ENCODE results near the gene FMN2. TPM values are rescaled to one million over a fixed set of nuclear protein-coding genes. Genes with fewer than 3 reads are reported as not detected.

FMN2 gene
- total and polyA plus RNA-seq, 9 donors, result 0.24 to 0.81 (median 0.39) TPM

DNA sequence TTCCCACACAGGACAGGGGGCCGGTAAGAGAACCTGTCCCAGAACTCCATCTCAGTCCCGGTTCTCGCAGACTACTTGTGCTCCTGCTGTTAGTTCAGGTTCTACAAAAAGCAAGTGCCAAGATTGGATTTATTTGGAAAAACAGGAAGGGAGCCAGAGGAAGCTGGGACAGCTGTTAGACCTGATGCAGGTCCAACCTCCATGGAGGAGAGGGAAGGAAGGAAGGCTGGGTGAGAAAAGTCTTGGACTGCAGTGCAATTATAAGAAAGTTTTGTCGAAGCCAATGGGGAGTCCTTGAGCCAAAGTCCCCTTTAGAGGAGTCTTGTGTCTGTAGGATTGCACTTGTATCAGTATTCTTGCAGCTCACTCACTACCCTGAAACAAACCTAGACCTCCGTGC, 329.1 kb downstream of the FMN2 start:
- H3K36me3 ChIP-seq (ENCODE audit: control insufficient read depth, insufficient read depth, low read length), result no peaks in the 10 kb centered on the region
- 56% methylated on average over 3 of the region's 5 CpGs for WGBS (ENCODE audit: insufficient coverage)
- peak; percentile 80 for DNase-seq
- no peak overlapping the region for H3K4me3 ChIP-seq (ENCODE audit: low read length)
- no peaks in the 10 kb centered on the region for H3K27me3 ChIP-seq (ENCODE audit: control insufficient read depth, insufficient read depth, low read length)
- H3K27ac ChIP-seq (ENCODE audit: low read length), result no peak overlapping the region
- H3K9me3 ChIP-seq (replicated peaks; ENCODE audit: control insufficient read depth, low read depth, low read length), result no peaks in the 10 kb centered on the region
- H3K4me1 ChIP-seq (ENCODE audit: control insufficient read depth, insufficient read depth, low read length), result no peaks in the 10 kb centered on the region

DNA sequence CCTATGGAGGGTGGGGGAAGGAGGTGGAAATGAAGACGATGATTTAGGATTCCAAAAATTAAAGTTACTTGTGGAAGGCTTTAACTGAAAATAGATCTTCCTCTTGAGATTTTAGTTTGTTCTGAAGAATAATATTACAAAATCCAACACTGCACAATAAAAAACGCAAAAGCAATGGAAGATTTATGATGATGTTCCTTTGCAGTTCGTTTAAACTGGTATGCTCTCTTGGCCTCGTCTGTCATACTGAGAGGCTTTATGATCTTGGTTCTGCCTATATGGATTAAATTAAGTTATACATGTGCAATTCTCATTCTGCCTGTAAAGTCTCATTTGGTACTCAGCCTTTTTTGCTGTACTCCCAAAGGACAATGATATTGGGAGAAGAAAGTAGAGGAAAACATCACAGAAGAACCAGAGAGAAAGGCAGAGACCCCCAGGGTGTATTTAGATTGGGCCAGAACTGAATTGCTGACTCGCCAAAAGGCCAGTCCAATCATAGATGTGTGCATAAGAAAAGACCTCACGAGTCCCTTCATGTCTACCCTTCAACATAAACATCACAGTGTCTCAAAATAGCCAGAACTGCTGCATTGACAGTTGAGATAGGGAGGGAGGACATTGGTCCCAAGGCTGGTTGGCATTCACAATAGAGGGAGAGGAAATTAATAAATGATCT, 331.7 kb downstream of the FMN2 start:
- WGBS (ENCODE audit: insufficient coverage), result no CpG with 5 or more reads among the region's 6 CpGs
- H3K27ac ChIP-seq (ENCODE audit: low read length), result no peak overlapping the region
- DNase-seq, result peak; percentile 82
- H3K4me3 ChIP-seq (ENCODE audit: low read length), result no peak overlapping the region
- no peaks in the 10 kb centered on the region for H3K36me3 ChIP-seq (ENCODE audit: control insufficient read depth, insufficient read depth, low read length)
- no peaks in the 10 kb centered on the region for H3K9me3 ChIP-seq (replicated peaks; ENCODE audit: control insufficient read depth, low read depth, low read length)
- no peaks in the 10 kb centered on the region for H3K27me3 ChIP-seq (ENCODE audit: control insufficient read depth, insufficient read depth, low read length)
- H3K4me1 ChIP-seq (ENCODE audit: control insufficient read depth, insufficient read depth, low read length), result no peaks in the 10 kb centered on the region

DNA sequence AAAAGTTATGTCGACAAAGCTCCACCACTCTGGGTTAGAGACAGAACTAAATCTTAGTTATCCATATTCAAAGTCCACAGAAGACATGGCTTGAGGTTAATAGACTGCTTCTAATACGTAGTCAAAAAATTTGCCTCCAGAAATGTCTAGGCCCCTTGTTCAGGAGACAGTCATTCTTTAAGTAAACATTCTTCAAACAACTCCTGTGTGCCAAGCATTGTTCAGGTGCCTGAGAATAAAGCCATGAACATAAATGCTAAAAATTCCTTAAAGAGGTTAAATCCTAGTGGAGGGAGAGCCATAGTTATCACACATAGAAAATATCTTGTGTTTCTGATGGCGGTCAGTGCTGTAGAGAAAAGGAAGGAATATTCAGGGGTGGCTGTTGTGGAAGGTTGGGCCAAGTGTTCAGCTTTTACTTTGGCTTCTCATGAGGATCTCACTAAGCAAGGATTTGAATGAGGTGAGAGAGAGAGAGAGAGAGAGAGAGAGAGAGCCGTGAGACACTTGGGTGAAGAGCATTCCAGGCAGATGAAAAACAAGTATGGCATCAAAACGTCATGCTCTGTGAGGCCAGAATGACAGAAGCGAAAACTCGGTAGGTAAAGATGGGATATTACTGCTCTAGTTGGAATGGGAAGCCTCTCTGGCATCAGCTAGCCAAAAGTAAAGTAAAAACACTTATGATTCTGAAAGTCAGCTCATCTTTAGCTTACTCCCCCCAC, 333.2 kb downstream of the FMN2 start:
- WGBS (ENCODE audit: insufficient coverage), result 67% methylated on average over 3 of the region's 7 CpGs

DNA sequence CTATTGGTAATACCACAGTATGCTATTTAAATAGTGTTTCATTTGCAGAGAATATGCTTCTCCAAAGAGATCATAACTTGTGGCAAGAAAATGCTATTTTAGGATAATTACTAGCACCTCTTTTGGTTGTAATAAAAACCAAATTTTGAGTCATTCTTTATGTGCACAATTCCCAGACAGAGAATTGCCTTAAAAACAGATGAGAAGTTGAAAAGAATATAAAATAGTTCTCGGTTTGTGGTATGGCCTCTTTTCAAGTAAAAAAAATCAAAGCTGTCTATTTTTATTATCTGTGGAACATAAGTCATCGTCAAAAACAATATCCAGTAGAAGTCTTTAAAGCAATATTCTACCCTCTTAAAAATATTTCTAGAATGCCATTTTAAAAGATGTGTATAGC, 334.4 kb downstream of the FMN2 start:
- Histone ChIP-seq H3K27ac (ENCODE audit: low read length) (no peak overlapping the region), H3K36me3 (ENCODE audit: control insufficient read depth, insufficient read depth, low read length) (no peaks in the 10 kb centered on the region), H3K9me3 (replicated peaks; ENCODE audit: control insufficient read depth, low read depth, low read length) (no peaks in the 10 kb centered on the region), H3K4me1 (ENCODE audit: control insufficient read depth, insufficient read depth, low read length) (no peaks in the 10 kb centered on the region), H3K27me3 (ENCODE audit: control insufficient read depth, insufficient read depth, low read length) (no peaks in the 10 kb centered on the region), H3K4me3 (ENCODE audit: low read length) (no peak overlapping the region)
- no CpG with 5 or more reads among the region's 2 CpGs for WGBS (ENCODE audit: insufficient coverage)
- DNase-seq, result no peak

More for the DNA sequence above, 333.2 kb downstream of the FMN2 start:
- Histone ChIP-seq H3K36me3 (ENCODE audit: control insufficient read depth, insufficient read depth, low read length) (no peaks in the 10 kb centered on the region), H3K27me3 (ENCODE audit: control insufficient read depth, insufficient read depth, low read length) (no peaks in the 10 kb centered on the region), H3K27ac (ENCODE audit: low read length) (no peak overlapping the region), H3K4me1 (ENCODE audit: control insufficient read depth, insufficient read depth, low read length) (no peaks in the 10 kb centered on the region), H3K9me3 (replicated peaks; ENCODE audit: control insufficient read depth, low read depth, low read length) (no peaks in the 10 kb centered on the region), H3K4me3 (ENCODE audit: low read length) (no peak overlapping the region)
- no peak for DNase-seq

DNA sequence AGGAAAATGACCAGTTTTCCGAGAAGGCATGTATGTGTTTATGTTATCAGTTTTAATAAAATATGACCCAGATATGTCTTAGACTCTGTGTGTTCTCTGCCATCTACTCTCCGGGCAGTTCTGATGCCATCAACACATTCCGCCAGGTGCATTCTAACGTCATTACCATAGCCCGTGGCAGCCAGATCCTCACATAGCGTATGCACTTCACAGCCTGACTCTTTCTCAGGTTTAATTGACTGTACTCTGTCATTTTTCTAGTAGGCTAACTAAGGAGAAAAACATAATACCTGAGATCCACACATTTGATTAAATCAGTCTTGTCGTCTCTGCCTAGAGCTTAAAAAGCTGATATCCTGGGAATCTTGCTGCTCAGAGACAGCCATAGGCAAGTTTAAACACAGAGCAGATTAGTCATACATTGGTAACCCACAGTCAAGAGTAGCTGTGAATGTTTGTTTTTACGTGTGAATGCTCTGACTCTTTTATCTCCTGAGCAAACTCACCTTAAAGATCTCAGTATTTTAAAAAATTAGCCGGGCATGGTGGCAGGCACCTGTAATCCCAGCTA, 344.4 kb downstream of the FMN2 start:
- H3K27me3 ChIP-seq (ENCODE audit: control insufficient read depth, insufficient read depth, low read length), result no peaks in the 10 kb centered on the region
- 88% methylated on average over 4 of the region's 9 CpGs for WGBS (ENCODE audit: insufficient coverage)
- no peak overlapping the region for H3K27ac ChIP-seq (ENCODE audit: low read length)
- no peaks in the 10 kb centered on the region for H3K4me1 ChIP-seq (ENCODE audit: control insufficient read depth, insufficient read depth, low read length)
- H3K9me3 ChIP-seq (replicated peaks; ENCODE audit: control insufficient read depth, low read depth, low read length), result no peaks in the 10 kb centered on the region
- H3K36me3 ChIP-seq (ENCODE audit: control insufficient read depth, insufficient read depth, low read length), result no peaks in the 10 kb centered on the region
- no peak for DNase-seq
- H3K4me3 ChIP-seq (ENCODE audit: low read length), result no peak overlapping the region

DNA sequence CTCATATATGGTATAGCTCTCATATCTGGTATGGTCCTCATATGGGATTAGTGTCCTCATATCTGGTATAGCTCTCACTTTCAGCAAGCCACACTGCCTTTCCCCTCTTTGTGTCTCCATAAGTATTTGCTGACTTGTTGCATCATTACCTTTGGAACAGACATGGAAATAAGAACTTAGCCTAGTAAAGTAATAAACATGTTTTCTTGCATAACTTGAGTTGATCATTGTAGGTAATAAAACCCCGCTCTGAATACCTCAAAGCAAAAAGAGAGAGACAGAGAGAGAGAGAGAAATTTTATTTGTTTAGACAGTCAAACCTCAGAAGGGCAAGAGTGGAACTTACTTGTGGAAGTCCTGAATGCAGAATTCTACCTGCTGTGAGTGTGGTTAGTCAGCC, 350.0 kb downstream of the FMN2 start:
- no peak overlapping the region for H3K27ac ChIP-seq (ENCODE audit: low read length)
- H3K4me3 ChIP-seq (ENCODE audit: low read length), result no peak overlapping the region
- DNase-seq, result no peak
- H3K9me3 ChIP-seq (replicated peaks; ENCODE audit: control insufficient read depth, low read depth, low read length), result no peaks in the 10 kb centered on the region
- H3K36me3 ChIP-seq (ENCODE audit: control insufficient read depth, insufficient read depth, low read length), result no peaks in the 10 kb centered on the region
- no peaks in the 10 kb centered on the region for H3K27me3 ChIP-seq (ENCODE audit: control insufficient read depth, insufficient read depth, low read length)
- no peaks in the 10 kb centered on the region for H3K4me1 ChIP-seq (ENCODE audit: control insufficient read depth, insufficient read depth, low read length)
- WGBS (ENCODE audit: insufficient coverage), result no CpG with 5 or more reads among the region's 1 CpG

DNA sequence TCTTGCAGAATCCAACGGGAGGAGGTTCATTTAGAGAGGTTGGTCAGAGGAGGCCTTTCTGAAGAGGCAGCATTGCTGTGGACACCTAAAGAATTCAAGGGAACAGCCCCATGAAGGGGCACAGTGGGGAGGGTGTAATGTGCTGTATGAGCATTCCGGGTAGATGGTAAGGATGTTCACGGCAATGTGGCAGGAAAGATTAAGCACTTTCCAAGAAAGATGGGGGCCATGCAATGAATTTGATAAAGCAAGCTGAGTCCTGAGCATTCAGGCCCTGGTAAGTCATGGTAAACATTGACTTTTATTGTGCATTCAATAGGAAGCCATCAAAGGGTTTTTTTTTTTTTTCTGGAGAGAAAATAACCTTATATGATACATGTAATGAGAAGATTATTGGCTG, 353.7 kb downstream of the FMN2 start:
- DNase-seq, result no peak
- H3K27ac ChIP-seq (ENCODE audit: low read length), result no peak overlapping the region
- WGBS (ENCODE audit: insufficient coverage), result 88% methylated on average over 3 of the region's 3 CpGs

DNA sequence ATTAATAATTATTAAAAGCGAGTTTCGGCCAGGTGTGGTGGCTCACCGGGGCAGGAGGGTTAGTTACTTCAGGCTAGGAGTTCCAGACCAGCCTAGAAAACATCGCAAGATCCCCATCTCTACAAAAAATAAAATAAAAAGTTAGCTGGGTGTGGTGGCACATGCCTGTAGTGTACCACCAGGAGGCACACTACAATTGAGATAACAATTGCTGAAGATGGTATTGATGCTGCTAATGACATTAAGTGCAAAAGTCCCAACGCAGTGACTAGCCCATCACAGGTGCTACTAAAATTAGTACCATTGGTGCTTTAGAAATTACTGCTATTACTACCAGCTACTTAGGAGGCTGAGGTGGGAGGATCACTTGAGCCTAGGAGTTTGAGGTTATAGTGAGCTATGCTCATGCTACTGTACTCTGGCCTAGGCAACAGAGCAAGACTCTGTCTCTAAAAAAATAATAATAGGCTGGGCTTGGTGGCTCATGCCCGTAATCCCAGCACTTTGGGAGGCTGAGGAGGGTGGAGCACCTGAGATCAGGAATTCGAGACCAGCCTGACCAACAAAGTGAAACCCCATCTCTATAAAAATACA, 363.6 kb downstream of the FMN2 start:
- no peaks in the 10 kb centered on the region for H3K4me1 ChIP-seq (ENCODE audit: control insufficient read depth, insufficient read depth, low read length)
- H3K4me3 ChIP-seq (ENCODE audit: low read length), result no peak overlapping the region
- no CpG with 5 or more reads among the region's 7 CpGs for WGBS (ENCODE audit: insufficient coverage)
- no peak for DNase-seq
- H3K9me3 ChIP-seq (replicated peaks; ENCODE audit: control insufficient read depth, low read depth, low read length), result no peaks in the 10 kb centered on the region
- no peaks in the 10 kb centered on the region for H3K27me3 ChIP-seq (ENCODE audit: control insufficient read depth, insufficient read depth, low read length)
- H3K36me3 ChIP-seq (ENCODE audit: control insufficient read depth, insufficient read depth, low read length), result no peaks in the 10 kb centered on the region
- H3K27ac ChIP-seq (ENCODE audit: low read length), result no peak overlapping the region

More for the DNA sequence above, 353.7 kb downstream of the FMN2 start:
- no peaks in the 10 kb centered on the region for H3K36me3 ChIP-seq (ENCODE audit: control insufficient read depth, insufficient read depth, low read length)
- H3K9me3 ChIP-seq (replicated peaks; ENCODE audit: control insufficient read depth, low read depth, low read length), result no peaks in the 10 kb centered on the region
- no peaks in the 10 kb centered on the region for H3K4me1 ChIP-seq (ENCODE audit: control insufficient read depth, insufficient read depth, low read length)
- H3K4me3 ChIP-seq (ENCODE audit: low read length), result no peak overlapping the region
- H3K27me3 ChIP-seq (ENCODE audit: control insufficient read depth, insufficient read depth, low read length), result no peaks in the 10 kb centered on the region

DNA sequence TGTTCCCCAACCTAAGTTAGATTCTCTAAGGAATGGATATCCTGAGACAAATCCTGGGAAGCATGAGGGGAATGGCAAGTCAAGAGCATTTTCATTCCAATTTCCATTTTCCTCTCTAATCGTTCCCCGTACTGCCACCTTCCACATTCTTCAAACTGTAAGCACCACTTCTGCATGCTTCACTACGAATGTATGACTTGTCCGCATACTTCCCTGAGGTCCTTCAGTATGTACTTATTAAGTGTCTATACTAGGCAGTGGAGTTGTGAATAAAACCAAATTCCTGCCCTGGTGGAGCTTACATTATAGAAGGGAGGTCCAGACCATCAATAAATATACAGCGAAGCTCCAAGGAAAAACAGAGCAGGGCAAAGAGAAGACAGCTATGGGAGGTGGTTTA, 365.5 kb downstream of the FMN2 start:
- no peaks in the 10 kb centered on the region for H3K36me3 ChIP-seq (ENCODE audit: control insufficient read depth, insufficient read depth, low read length)
- H3K27ac ChIP-seq (ENCODE audit: low read length), result no peak overlapping the region
- no peak overlapping the region for H3K4me3 ChIP-seq (ENCODE audit: low read length)
- H3K27me3 ChIP-seq (ENCODE audit: control insufficient read depth, insufficient read depth, low read length), result no peaks in the 10 kb centered on the region
- H3K9me3 ChIP-seq (replicated peaks; ENCODE audit: control insufficient read depth, low read depth, low read length), result no peaks in the 10 kb centered on the region
- DNase-seq, result no peak
- no peaks in the 10 kb centered on the region for H3K4me1 ChIP-seq (ENCODE audit: control insufficient read depth, insufficient read depth, low read length)
- no CpG with 5 or more reads among the region's 5 CpGs for WGBS (ENCODE audit: insufficient coverage)

DNA sequence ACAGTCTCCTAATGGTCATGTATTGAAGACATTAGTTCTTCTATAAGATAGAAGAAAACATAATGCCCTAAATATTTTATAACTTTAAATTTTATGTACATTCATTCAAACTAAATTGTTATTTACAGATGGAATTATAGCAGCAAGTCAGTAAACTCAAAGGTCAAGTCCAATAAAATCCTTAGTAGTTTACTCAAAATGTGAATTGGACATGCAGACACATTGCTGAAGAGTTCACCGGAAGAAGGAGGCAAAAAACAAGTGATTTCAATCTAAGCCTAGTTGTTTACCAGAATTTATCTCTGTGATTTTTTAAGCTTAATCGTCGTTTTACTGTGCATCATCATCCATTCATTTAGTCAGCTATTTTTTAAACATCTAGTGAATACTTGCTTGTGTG, 370.6 kb downstream of the FMN2 start:
- DNase-seq, result no peak
- H3K36me3 ChIP-seq (ENCODE audit: control insufficient read depth, insufficient read depth, low read length), result no peaks in the 10 kb centered on the region
- WGBS (ENCODE audit: insufficient coverage), result no CpG with 5 or more reads among the region's 3 CpGs
- H3K27me3 ChIP-seq (ENCODE audit: control insufficient read depth, insufficient read depth, low read length), result no peaks in the 10 kb centered on the region
- H3K27ac ChIP-seq (ENCODE audit: low read length), result no peak overlapping the region
- peaks cover 3% of the 10 kb centered on the region for H3K4me1 ChIP-seq (ENCODE audit: control insufficient read depth, insufficient read depth, low read length)
- H3K4me3 ChIP-seq (ENCODE audit: low read length), result no peak overlapping the region
- no peaks in the 10 kb centered on the region for H3K9me3 ChIP-seq (replicated peaks; ENCODE audit: control insufficient read depth, low read depth, low read length)

All from muscle of leg (tissue), 11 donors.